ENCODE measurements around the gene DSE.
"Not testable (repeated sequence)": the region's sequence is repeated elsewhere in the genome, so short reads cannot be mapped to it uniquely, and the experiment has no call there.

DSE gene

DNA sequence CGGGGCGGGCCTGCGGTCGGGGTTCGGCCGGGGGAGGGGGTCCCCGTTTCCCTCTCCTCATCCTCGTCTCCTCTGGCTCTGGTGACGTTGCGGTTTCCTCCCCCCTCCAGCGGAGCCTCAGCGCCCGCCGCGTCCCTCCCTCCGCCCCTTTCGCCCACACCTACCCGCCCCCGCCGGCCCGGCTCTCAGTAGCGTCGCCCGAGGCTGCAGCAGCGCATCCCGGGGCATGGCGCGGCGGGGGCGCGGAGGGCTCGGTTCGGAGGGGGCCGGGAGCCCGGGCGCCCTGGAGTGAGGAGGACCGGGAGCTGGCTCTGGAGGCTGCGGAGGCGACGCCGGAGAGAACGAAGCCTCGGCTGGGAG is at the start of gene DSE:
TSS of gene DSE (plus strand) at position 188 of the 360 bp plus-strand sequence. CDS start 28,304 bp downstream, outside the sequence.
- Mint-ChIP-seq H3K4me3 (peak within 1 kb of the TSS; percentile 78), H3K9me3 (no peaks in the 10 kb centered on the region), H3K36me3 (no peaks in the 10 kb centered on the region), H3K4me1 (peaks cover 27% of the 10 kb centered on the region), H3K27ac (peak within 1 kb of the TSS; percentile 29)
- DNase-seq (ENCODE audit: low spot score in 2 of 2) (peak; percentile 39 to 73), ATAC-seq (peak; percentile 83)

DNA sequence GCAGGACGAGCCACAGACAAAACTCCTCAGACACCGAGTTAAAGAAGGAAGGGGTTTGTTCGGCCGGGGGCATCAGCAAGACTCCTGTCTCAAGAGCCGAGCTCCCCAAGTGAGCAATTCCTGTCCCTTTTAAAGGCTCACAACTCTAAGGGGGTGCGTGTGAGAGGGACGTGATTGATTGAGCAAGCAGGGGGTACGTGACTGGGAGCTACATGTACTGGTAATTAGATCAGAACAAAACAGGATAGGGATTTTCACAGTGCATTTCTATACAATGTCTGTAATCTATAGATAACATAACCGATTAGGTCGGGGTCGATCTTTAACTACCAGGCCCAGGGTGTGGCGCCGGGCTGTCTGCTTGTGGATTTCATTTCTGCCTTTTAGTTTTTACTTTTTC is 48.8 kb upstream of the DSE start:
- not testable (repeated sequence) for H3K9me3 Mint-ChIP-seq; H3K4me1 Mint-ChIP-seq; ATAC-seq; DNase-seq (ENCODE audit: low spot score in 2 of 2); H3K4me3 Mint-ChIP-seq; H3K36me3 Mint-ChIP-seq; H3K27ac Mint-ChIP-seq

DNA sequence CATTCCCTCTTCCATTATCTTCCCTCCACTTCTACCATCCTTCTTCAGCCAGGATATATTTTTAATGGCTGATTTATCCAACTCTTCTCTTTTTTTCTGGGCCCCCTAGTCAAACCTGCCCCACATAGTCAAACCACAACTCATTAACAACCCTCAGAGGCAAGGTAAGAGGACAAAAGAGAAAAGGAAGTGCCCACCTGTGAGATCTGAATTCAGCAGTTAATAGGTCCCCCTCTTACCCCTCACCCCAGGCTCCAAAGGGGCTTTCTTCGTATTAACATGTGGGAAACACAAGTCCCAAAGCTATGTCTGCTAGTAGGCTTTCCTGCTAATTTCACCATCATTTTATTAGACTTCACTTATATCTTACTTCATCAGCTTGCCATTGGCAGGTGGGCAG is 46.9 kb upstream of the DSE start:
- Mint-ChIP-seq H3K27ac (no peak overlapping the region), H3K9me3 (no peaks in the 10 kb centered on the region), H3K36me3 (no peaks in the 10 kb centered on the region), H3K4me1 (no peaks in the 10 kb centered on the region), H3K4me3 (no peak overlapping the region)
- DNase-seq (ENCODE audit: low spot score in 2 of 2) = no peak
- no peak for ATAC-seq

DNA sequence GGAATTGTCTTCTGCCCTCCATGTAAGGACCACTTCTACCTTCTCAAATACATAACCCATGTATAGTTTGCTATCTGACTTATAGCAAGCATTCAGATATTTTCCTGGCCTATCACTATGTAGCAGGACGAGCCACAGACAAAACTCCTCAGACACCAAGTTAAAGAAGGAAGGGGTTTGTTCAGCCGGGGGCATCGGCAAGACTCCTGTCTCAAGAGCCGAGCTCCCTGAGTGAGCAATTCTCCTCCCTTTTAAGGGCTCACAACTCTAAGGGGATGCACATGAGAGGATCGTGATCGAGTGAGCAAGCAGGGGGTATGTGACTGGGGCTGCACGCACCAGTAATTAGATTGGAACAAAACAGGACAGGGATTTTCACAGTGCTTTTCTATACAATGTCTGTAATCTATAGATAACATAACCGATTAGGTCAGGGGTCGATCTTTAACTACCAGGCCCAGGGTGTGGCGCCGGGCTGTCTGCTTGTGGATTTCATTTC is 45.1 kb upstream of the DSE start:
- ATAC-seq; DNase-seq (ENCODE audit: low spot score in 2 of 2); H3K36me3 Mint-ChIP-seq; H3K4me3 Mint-ChIP-seq; H3K9me3 Mint-ChIP-seq; H3K4me1 Mint-ChIP-seq; H3K27ac Mint-ChIP-seq: not testable (repeated sequence)

DNA sequence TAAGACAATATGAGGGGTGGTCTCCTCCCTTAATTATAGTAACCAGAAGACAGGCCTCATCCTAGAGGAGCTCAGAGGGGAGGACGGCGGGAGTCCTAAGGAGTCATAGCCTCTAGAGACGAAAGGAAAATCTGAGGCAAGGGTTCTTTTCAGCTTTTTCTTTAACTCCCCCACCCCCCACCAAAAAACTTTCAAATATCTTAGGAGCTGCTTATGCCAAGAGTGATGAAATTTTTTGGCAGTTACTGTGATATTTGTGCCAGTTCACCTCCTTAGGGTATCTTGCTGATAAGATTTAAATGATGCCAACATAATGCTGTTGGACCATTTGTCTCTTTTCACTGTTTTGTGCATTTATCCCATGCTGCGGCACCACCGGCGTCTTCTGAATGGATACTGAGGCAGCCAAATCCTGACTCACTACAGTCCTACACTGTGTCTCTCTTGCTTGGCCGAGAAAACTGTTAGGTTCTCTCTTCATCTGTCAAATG is 44.5 kb upstream of the DSE start:
- no peaks in the 10 kb centered on the region for H3K36me3 Mint-ChIP-seq
- H3K9me3 Mint-ChIP-seq = no peaks in the 10 kb centered on the region
- H3K27ac Mint-ChIP-seq = no peak overlapping the region
- ATAC-seq (no peak), DNase-seq (ENCODE audit: low spot score in 2 of 2) (no peak)
- H3K4me3 Mint-ChIP-seq = no peak overlapping the region
- H3K4me1 Mint-ChIP-seq = no peaks in the 10 kb centered on the region

DNA sequence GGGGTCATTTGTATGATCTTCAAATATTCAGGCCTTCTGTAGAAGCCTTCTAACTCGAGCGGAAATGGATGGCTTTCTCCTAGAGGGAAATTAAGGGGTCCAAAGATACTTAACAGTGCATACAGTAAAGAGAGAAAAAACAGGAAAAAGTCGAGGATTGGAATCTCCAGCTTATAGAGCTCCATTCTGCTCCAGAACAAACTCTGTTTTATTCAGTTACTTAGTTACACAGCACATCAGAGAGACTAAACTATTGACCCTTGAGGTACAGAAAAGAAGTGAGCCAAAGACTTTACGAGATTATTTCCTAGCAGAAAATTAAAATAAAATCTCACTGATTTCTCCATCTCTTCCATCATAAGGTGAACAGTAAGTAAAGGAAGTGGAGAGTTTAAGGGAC is 43.8 kb upstream of the DSE start:
- Mint-ChIP-seq H3K27ac (no peak overlapping the region), H3K4me1 (no peaks in the 10 kb centered on the region), H3K36me3 (no peaks in the 10 kb centered on the region), H3K4me3 (no peak overlapping the region), H3K9me3 (no peaks in the 10 kb centered on the region)
- DNase-seq (ENCODE audit: low spot score in 2 of 2) (no peak), ATAC-seq (no peak)

DNA sequence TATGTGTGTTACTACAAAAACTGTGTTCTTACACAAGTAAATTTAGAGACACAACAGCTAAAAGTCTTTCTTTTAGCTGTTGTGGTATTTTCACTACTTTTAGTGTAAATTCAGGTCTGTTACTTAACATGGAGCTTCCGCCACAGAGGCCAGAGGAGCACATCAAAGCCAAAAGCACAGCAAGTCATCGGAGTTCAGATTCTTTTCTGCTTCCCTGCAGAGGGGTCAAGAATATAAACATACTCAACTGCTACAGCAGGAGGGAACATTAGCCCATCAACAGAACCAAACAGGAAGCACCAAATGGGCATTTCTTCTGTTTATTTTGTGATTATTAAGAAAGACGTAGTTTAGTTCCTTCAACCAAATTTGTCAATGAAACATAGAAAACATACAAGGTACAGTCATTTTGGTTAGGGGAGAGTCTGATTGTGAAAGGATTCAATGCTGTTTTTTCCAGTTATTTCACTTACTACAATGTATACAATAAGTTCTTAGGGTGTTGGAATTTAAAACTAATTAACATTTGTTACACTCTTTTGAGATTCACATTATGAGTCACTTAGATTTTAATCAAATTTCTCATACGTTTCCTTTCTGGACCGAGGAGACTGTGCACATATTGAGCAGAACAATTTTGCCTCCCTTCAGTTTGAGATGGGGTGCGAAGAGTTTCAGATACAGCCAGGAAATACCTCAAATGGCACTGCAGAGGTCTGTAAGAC is 42.8 kb upstream of the DSE start:
- no peaks in the 10 kb centered on the region for H3K4me1 Mint-ChIP-seq

DNA sequence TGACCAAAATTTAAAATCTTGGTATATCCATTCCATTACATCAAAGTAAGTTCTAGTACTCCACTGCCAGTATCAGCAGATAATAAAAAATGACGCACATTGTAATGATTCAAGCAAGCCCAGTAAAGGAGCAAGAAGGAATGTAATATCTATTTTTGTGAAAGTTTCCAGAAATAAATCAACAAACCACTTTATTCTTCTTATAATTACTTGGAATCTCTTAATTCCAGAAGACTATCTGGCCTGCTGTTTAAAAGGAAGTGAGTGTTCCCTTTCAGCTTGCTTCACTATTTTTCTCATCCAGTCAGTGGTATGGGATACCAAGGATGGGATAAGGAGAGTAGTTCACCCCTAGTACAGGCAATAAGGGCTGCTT is 42.2 kb upstream of the DSE start:
- peaks cover 2% of the 10 kb centered on the region for H3K9me3 Mint-ChIP-seq
- H3K36me3 Mint-ChIP-seq = no peaks in the 10 kb centered on the region
- DNase-seq (ENCODE audit: low spot score in 2 of 2) = no peak
- H3K27ac Mint-ChIP-seq = no peak overlapping the region
- H3K4me1 Mint-ChIP-seq = no peaks in the 10 kb centered on the region
- no peak overlapping the region for H3K4me3 Mint-ChIP-seq
- ATAC-seq = no peak

More for the DNA sequence above, 42.8 kb upstream of the DSE start:
- Mint-ChIP-seq H3K4me3 (no peak overlapping the region), H3K9me3 (peaks cover under 1% of the 10 kb centered on the region), H3K36me3 (no peaks in the 10 kb centered on the region), H3K27ac (no peak overlapping the region)
- no peak for ATAC-seq
- no peak for DNase-seq (ENCODE audit: low spot score in 2 of 2)

DNA sequence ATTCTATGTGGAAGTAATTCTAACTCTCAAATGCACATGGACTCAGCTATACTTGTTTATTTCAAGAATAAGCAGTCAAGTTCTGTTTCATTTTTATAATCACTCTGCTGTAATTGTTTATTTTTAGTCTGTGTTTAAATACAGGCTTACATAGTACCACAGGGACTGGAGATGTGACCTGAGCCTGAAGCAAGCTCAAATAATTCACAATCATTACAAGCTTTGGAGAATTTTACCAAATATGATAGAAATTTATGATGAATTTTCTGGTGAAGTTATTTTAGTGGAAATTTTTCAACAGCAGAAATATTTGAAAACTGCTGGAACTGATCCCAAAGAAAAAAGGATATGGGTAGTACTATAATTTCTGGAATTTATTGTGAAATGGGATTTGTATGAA is 41.6 kb upstream of the DSE start:
- H3K4me3 Mint-ChIP-seq = no peak overlapping the region
- ATAC-seq = no peak
- no peak overlapping the region for H3K27ac Mint-ChIP-seq
- DNase-seq (ENCODE audit: low spot score in 2 of 2) = no peak
- H3K9me3 Mint-ChIP-seq = peaks cover 2% of the 10 kb centered on the region
- no peaks in the 10 kb centered on the region for H3K4me1 Mint-ChIP-seq
- no peaks in the 10 kb centered on the region for H3K36me3 Mint-ChIP-seq

DNA sequence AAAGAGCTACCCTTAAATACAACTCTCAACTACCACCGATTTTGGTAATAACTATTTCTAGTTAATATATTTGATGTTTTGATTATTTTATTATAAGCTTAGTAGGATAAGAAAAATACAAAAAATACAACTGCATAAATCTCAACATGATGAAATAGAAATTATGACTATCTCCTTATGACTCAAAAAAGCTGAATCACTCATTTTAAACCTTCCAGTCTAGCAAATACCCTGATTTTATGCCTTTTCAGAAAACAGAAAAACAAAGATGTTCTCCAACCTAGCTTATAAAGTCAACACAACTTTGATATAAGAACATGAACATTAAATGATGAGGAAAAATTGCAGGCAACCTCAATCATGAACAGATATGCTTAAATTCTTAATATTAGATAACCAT is 40.2 kb upstream of the DSE start:
- no peak overlapping the region for H3K4me3 Mint-ChIP-seq
- no peaks in the 10 kb centered on the region for H3K36me3 Mint-ChIP-seq
- ATAC-seq (no peak), DNase-seq (ENCODE audit: low spot score in 2 of 2) (no peak)
- peaks cover 2% of the 10 kb centered on the region for H3K9me3 Mint-ChIP-seq
- no peak overlapping the region for H3K27ac Mint-ChIP-seq
- H3K4me1 Mint-ChIP-seq = no peaks in the 10 kb centered on the region

DNA sequence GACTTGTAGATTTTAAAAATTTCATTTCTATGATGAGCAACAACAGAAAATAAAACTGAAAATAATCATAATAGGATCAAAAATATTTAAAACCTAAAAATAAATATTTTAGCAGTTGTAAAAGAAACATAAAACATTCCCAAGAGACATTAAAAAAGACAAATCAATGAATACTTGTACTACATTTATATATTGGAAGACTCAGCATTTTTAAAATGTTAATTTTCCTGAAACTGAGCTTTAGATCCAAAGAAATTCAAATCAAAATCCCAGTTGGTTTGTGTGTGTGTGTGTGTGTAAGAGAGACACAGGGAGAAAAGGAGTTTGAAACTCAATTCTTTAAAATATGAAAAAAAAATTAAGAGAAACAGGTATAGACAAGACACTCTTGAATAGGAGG is 38.7 kb upstream of the DSE start:
- H3K36me3 Mint-ChIP-seq = no peaks in the 10 kb centered on the region

DNA sequence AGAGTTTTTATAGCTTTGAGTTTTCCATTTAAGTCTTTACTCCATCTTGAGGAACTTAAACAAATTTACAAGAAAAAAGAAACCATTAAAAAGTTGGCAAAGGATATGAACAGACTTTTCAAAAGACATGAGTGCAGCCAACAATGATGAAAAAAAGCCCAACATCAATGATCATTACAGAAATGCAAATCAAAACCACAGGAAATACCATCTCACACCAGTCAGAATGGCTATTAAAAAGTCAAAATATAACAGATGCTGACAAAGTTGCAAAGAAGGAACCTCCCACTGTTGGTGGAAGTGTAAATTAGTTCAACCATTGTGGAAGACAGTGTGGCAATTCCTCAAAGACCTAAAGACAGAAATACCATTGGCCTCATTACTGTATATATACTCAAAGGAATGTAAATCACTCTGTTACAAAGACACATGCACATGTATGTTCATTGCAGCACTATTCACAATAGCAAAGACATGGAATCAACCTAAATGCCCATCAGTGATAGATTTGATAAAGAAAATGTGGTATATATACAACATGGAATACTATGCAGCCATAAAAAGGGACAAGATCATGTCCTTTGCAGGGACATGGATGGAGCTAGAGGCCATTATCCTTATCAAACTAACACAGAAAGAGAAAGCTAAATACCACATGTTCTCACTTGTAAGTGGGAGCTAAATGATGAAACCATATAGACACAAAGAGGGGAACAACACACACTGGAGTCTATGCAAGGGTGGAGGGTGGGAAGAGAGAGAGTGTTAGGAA is 35.9 kb upstream of the DSE start:
- H3K27ac Mint-ChIP-seq; H3K36me3 Mint-ChIP-seq; DNase-seq (ENCODE audit: low spot score in 2 of 2); ATAC-seq; H3K9me3 Mint-ChIP-seq; H3K4me3 Mint-ChIP-seq; H3K4me1 Mint-ChIP-seq: not testable (repeated sequence)

More for the DNA sequence above, 38.7 kb upstream of the DSE start:
- DNase-seq (ENCODE audit: low spot score in 2 of 2) (no peak), ATAC-seq (no peak)
- no peak overlapping the region for H3K27ac Mint-ChIP-seq
- H3K4me3 Mint-ChIP-seq = no peak overlapping the region
- H3K4me1 Mint-ChIP-seq = no peaks in the 10 kb centered on the region
- H3K9me3 Mint-ChIP-seq = peaks cover 2% of the 10 kb centered on the region

DNA sequence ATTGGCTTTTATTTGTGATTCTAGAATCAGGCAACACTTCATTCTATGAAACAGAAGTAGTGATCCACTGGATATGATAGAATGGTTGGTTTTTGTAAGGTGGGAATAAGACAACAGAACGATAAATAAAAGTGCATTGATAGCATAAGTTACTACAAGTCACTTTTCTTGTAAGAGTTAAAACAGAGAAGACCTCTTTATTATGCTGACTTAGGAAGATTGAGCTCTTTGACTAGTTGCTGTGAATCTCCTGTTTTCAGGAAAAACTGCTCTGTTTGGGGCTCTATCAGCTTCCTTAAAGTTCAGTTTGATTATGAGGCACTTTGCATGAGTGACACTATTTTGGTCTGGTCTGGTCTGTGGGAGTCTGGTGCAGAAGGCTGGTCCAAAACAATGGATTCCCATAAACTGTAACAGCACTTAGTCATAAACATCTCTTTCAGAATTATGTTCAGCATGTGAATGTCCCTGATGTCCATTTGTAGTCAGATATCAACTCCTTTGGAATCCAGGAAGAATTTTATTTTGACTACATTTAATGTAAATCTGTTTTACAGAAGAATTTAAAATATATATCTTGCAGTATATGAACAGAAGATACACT is 35.0 kb upstream of the DSE start:
- no peak overlapping the region for H3K27ac Mint-ChIP-seq

DNA sequence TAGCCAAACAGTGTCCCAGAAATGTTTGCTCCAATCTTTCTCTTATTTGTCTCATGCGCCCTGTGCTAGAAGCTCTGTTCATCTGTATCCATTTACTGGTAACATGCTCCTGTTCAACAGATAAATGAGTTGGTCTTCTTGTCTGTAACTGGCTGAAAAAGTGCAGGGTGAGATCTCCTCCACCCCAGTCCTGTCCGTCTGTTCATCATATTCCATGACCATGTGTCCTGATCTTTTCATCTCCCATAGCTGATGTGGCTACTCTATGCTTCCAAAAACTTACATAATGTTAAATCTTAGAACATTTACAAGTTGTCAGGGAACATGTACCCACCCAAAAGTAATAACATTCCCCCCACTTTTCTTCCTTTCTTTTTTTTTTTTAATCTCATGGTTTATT is 31.8 kb upstream of the DSE start:
- Mint-ChIP-seq H3K4me3 (no peak overlapping the region), H3K9me3 (no peaks in the 10 kb centered on the region), H3K27ac (no peak overlapping the region), H3K36me3 (no peaks in the 10 kb centered on the region), H3K4me1 (no peaks in the 10 kb centered on the region)
- DNase-seq (ENCODE audit: low spot score in 2 of 2) (no peak), ATAC-seq (no peak)

More for the DNA sequence above, 35.0 kb upstream of the DSE start:
- peaks cover 2% of the 10 kb centered on the region for H3K9me3 Mint-ChIP-seq
- no peak overlapping the region for H3K4me3 Mint-ChIP-seq
- ATAC-seq (no peak), DNase-seq (ENCODE audit: low spot score in 2 of 2) (no peak)
- H3K36me3 Mint-ChIP-seq = no peaks in the 10 kb centered on the region
- H3K4me1 Mint-ChIP-seq = no peaks in the 10 kb centered on the region

DNA sequence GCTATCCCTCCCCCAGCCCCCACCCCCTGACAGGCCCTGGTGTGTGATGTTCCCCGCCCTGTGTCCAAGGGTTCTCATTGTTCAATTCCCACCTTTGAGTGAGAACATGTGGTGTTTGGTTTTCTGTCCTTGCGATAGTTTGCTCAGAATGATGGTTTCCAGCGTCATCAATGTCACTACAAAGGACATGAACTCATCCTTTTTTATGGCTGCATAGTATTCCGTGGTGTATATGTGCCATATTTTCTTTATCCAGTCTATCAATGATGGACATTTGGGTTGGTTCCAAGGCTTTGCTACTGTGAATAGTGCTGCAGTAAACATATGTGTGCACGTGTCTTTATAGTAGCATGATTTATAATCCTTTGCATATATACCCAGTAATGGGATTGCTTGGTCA is 30.1 kb upstream of the DSE start:
- not testable (repeated sequence) for H3K27ac Mint-ChIP-seq

More for the DNA sequence above, 30.1 kb upstream of the DSE start:
- H3K36me3 Mint-ChIP-seq; H3K4me1 Mint-ChIP-seq; H3K4me3 Mint-ChIP-seq; ATAC-seq; DNase-seq (ENCODE audit: low spot score in 2 of 2); H3K9me3 Mint-ChIP-seq: not testable (repeated sequence)
